MM.1S (cell line): ENCODE data around the gene MCEE.

Source experiments
- DNase-seq: peaks from one replicate; pipeline ENCODE4 v3.0.0-alpha.2; 2015
- H2AFZ ChIP-seq: fragments of 300-600 bp; sonication (generic); 2 replicates; pipeline ENCODE4 v1.6.0; 2016; ENCODE audit warnings: antibody characterized with exemption, low read length
- H3F3A ChIP-seq: fragments of 300-600 bp; sonication (generic); 2 replicates; pipeline ENCODE4 v1.6.1; 2016; ENCODE audit warnings: mild to moderate bottlenecking, antibody characterized with exemption, low read length, moderate library complexity, mixed read lengths; ENCODE audit not compliant: insufficient read depth
- H3K27ac ChIP-seq: fragments of 300-600 bp; sonication (generic); 2 replicates; pipeline ENCODE4 v1.5.1; 2016; ENCODE audit warnings: mild to moderate bottlenecking, low read length
- H3K27me3 ChIP-seq: fragments of 300-600 bp; sonication (generic); replicated peaks from 2 replicates; pipeline ENCODE4 v1.6.0; 2016; ENCODE audit warnings: low read length; ENCODE audit not compliant: insufficient read depth
- H3K36me3 ChIP-seq: fragments of 300-600 bp; sonication (generic); replicated peaks from 2 replicates; pipeline ENCODE4 v1.6.1; 2016; ENCODE audit warnings: mild to moderate bottlenecking, low read length, mixed read lengths; ENCODE audit not compliant: insufficient read depth
- H3K4me1 ChIP-seq: fragments of 300-600 bp; sonication (generic); 2 replicates; pipeline ENCODE4 v1.6.1; 2016; ENCODE audit warnings: low read length, mixed read lengths
- H3K4me2 ChIP-seq: fragments of 300-600 bp; sonication (generic); 2 replicates; pipeline ENCODE4 v1.6.0; 2016; ENCODE audit warnings: low read depth, low read length
- H3K4me3 ChIP-seq: fragments of 300-600 bp; sonication (generic); 2 replicates; pipeline ENCODE4 v1.5.1; 2016; ENCODE audit warnings: low read length, mixed read lengths
- H3K79me2 ChIP-seq: fragments of 300-600 bp; sonication (generic); 2 replicates; pipeline ENCODE4 v1.6.1; 2016; ENCODE audit warnings: mixed run types, low read length, mixed read lengths
- H3K9ac ChIP-seq: fragments of 300-600 bp; sonication (generic); 2 replicates; pipeline ENCODE4 v1.6.1; 2016; ENCODE audit warnings: low read length, mixed read lengths
- H3K9me2 ChIP-seq: fragments of 300-600 bp; sonication (generic); replicated peaks from 2 replicates; pipeline ENCODE4 v1.6.1; 2016; ENCODE audit warnings: mild to moderate bottlenecking, low read length, mixed read lengths; ENCODE audit not compliant: insufficient read depth
- H3K9me3 ChIP-seq: fragments of 300-600 bp; sonication (generic); replicated peaks from 2 replicates; pipeline ENCODE4 v1.6.1; 2016; ENCODE audit warnings: mild to moderate bottlenecking, low read length, mixed read lengths; ENCODE audit not compliant: insufficient read depth
- H4K20me1 ChIP-seq: fragments of 300-600 bp; sonication (generic); 2 replicates; pipeline ENCODE4 v1.6.1; 2016; ENCODE audit warnings: mild to moderate bottlenecking, low read length, moderate library complexity, mixed read lengths; ENCODE audit not compliant: insufficient read depth
- CTCF ChIP-seq: fragments of 300-600 bp; sonication (generic); IDR thresholded peaks from 2 replicates; pipeline ENCODE4 v1.5.1; 2016; ENCODE audit warnings: antibody characterized with exemption, low read length, mixed read lengths
- EZH2 ChIP-seq: fragments of 300-600 bp; sonication (generic); optimal IDR thresholded peaks from 2 replicates; pipeline ENCODE3; 2017; ENCODE audit warnings: low read depth, mild to moderate bottlenecking, antibody characterized with exemption, low read length, mixed read lengths
- EZH2phosphoT487 ChIP-seq: fragments of 300-600 bp; sonication (generic); IDR thresholded peaks from 2 replicates; pipeline ENCODE4 v1.6.1; 2018; ENCODE audit warnings: antibody characterized with exemption, low read length

The MCEE gene

GRCh38 chr2:71103809-71104208, 26.2 kb downstream of the MCEE start:
- peaks cover 10% of the 10 kb centered on the region for H3K4me1 ChIP-seq
- TF ChIP-seq EZH2phosphoT487 (no peak), CTCF (no peak), EZH2 (no peak)
- no peaks in the 10 kb centered on the region for H4K20me1 ChIP-seq
- no peaks in the 10 kb centered on the region for H3K9me2 ChIP-seq
- H3K4me3 ChIP-seq: no peak overlapping the region
- no peaks in the 10 kb centered on the region for H3K36me3 ChIP-seq
- no peaks in the 10 kb centered on the region for H3K9me3 ChIP-seq
- no peak overlapping the region for H2AFZ ChIP-seq
- no peak for DNase-seq
- H3K79me2 ChIP-seq: no peaks in the 10 kb centered on the region
- no peak overlapping the region for H3K9ac ChIP-seq
- H3K27ac ChIP-seq: no peak overlapping the region
- H3F3A ChIP-seq: peaks cover 10% of the 10 kb centered on the region
- no peak overlapping the region for H3K4me2 ChIP-seq
- no peaks in the 10 kb centered on the region for H3K27me3 ChIP-seq

- no peak overlapping the region for H3K27ac ChIP-seq
- H3K4me1 ChIP-seq: peaks cover 10% of the 10 kb centered on the region
- H3K36me3 ChIP-seq: no peaks in the 10 kb centered on the region
- H3K9me2 ChIP-seq: no peaks in the 10 kb centered on the region
- H3F3A ChIP-seq: peaks cover 10% of the 10 kb centered on the region
- H2AFZ ChIP-seq: no peak overlapping the region
- no peak overlapping the region for H3K4me2 ChIP-seq
- no peaks in the 10 kb centered on the region for H4K20me1 ChIP-seq
- H3K79me2 ChIP-seq: no peaks in the 10 kb centered on the region
- TF ChIP-seq EZH2 (no peak), EZH2phosphoT487 (no peak), CTCF (no peak)
- H3K27me3 ChIP-seq: no peaks in the 10 kb centered on the region
- H3K9ac ChIP-seq: no peak overlapping the region
- no peak overlapping the region for H3K4me3 ChIP-seq
- no peak for DNase-seq
- H3K9me3 ChIP-seq: no peaks in the 10 kb centered on the region
Observed at GRCh38 chr2:71102981-71103681, 26.9 kb downstream of the MCEE start.

GRCh38 chr2:71101656-71102055, 28.4 kb downstream of the MCEE start:
- Histone ChIP-seq H3K9me2 (no peaks in the 10 kb centered on the region), H3K4me1 (peaks cover 10% of the 10 kb centered on the region), H3K4me2 (peak overlapping the region; percentile 62), H2AFZ (peak overlapping the region; percentile 68), H3K79me2 (no peaks in the 10 kb centered on the region), H3K4me3 (peak overlapping the region; percentile 29), H3K27ac (peak overlapping the region; percentile 47; the same call in 1 of the 2 replicates), H3K9ac (peak overlapping the region; percentile 27; the same call in 1 of the 2 replicates), H3K36me3 (no peaks in the 10 kb centered on the region), H3F3A (peaks cover 10% of the 10 kb centered on the region), H3K9me3 (no peaks in the 10 kb centered on the region), H3K27me3 (no peaks in the 10 kb centered on the region), H4K20me1 (no peaks in the 10 kb centered on the region)
- TF ChIP-seq EZH2: no peak
- no peak for TF ChIP-seq EZH2phosphoT487
- TF ChIP-seq CTCF: no peak
- peak; percentile 25 for DNase-seq
